ENCODE data around the gene FGFR1OP2. TPM values are rescaled to one million over a fixed set of nuclear protein-coding genes. Genes with fewer than 3 reads are reported as not detected.
"Not testable (repeated sequence)": the region's sequence is repeated elsewhere in the genome, so short reads cannot be mapped to it uniquely, and the experiment has no call there.

Gene FGFR1OP2
- total and polyA plus RNA-seq, 7 donors = 19.2 to 117 (median 65.2) TPM

GRCh38 chr12:26953447-26953846 is 15.2 kb downstream of the FGFR1OP2 start:
- Histone ChIP-seq H3K27ac (no peak overlapping the region), H3K36me3 (peaks cover 10 to 26% (median 15%) of the 10 kb centered on the region in 4 donors)

DNA sequence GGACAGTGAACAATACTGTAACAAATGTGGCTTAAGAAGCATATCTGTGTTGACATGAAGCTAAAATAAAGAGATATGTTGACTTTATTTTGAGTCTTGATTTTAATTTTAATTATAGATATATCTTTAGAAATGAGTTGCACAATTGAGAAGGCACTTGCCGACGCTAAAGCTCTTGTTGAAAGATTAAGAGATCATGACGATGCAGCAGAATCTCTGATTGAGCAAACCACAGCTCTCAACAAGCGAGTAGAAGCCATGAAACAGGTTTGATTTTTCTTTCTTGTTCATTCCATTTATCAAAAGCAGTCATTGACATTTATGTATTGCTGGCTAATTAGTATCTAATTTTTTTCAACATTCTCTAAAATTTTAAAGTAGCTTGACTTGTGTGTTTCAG is 15.8 kb downstream of the FGFR1OP2 start:
- H3K9me3 ChIP-seq = no peaks in the 10 kb centered on the region
- peaks cover 10 to 32% (median 15%) of the 10 kb centered on the region in 4 donors for H3K36me3 ChIP-seq
- no peak overlapping the region for H3K4me3 ChIP-seq
- no peaks in the 10 kb centered on the region for H3K27me3 ChIP-seq
- WGBS, 2 donors = 75 to 92% methylated on average over 4 of the region's 4 CpGs
- TF ChIP-seq POLR2AphosphoS5 (IDR thresholded peaks at IDR 0.05) (no peak), POLR2A (IDR thresholded peaks at IDR 0.05) (no peak), EP300 (IDR thresholded peaks at IDR 0.05) (no peak)
- TF ChIP-seq, protein P1, sequence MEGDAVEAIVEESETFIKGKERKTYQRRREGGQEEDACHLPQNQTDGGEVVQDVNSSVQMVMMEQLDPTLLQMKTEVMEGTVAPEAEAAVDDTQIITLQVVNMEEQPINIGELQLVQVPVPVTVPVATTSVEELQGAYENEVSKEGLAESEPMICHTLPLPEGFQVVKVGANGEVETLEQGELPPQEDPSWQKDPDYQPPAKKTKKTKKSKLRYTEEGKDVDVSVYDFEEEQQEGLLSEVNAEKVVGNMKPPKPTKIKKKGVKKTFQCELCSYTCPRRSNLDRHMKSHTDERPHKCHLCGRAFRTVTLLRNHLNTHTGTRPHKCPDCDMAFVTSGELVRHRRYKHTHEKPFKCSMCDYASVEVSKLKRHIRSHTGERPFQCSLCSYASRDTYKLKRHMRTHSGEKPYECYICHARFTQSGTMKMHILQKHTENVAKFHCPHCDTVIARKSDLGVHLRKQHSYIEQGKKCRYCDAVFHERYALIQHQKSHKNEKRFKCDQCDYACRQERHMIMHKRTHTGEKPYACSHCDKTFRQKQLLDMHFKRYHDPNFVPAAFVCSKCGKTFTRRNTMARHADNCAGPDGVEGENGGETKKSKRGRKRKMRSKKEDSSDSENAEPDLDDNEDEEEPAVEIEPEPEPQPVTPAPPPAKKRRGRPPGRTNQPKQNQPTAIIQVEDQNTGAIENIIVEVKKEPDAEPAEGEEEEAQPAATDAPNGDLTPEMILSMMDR (IDR thresholded peaks at IDR 0.05) = no peak
- H3K27ac ChIP-seq = no peak overlapping the region
- intact Hi-C loops (cut with DNase I) = no loop called here
- DNase-seq = no peak
- peaks cover 0 to 6% (median 2%) of the 10 kb centered on the region in 4 donors for H3K4me1 ChIP-seq

More at GRCh38 chr12:26953447-26953846, 15.2 kb downstream of the FGFR1OP2 start:
- peaks cover 0 to 1% (median 0%) of the 10 kb centered on the region in 4 donors for H3K9me3 ChIP-seq
- WGBS, 2 donors = 67 to 81% methylated on average over 1 of the region's 1 CpG
- H3K4me1 ChIP-seq = peaks cover 0 to 6% (median 2%) of the 10 kb centered on the region in 4 donors
- no peaks in the 10 kb centered on the region for H3K27me3 ChIP-seq
- TF ChIP-seq POLR2AphosphoS5 (IDR thresholded peaks at IDR 0.05) = peak in 1 of 4 donors; percentile 31
- no peak for TF ChIP-seq EP300 (IDR thresholded peaks at IDR 0.05)
- DNase-seq = peak; percentile 72
- no peak overlapping the region for H3K4me3 ChIP-seq
- intact Hi-C loops (cut with DNase I) = no loop called here

- H3K27me3 ChIP-seq; intact Hi-C loops (cut with DNase I); DNase-seq; H3K4me1 ChIP-seq; H3K9me3 ChIP-seq; H3K4me3 ChIP-seq; H3K27ac ChIP-seq: not testable (repeated sequence)
- 97% methylated on average over 7 of the region's 7 CpGs for WGBS, 2 donors
- H3K36me3 ChIP-seq = peaks cover 9 to 83% (median 21%) of the 10 kb centered on the region in 4 donors
These were observed 23.1 kb downstream of the FGFR1OP2 start for GRCh38 chr12:26961391-26961790.

DNA sequence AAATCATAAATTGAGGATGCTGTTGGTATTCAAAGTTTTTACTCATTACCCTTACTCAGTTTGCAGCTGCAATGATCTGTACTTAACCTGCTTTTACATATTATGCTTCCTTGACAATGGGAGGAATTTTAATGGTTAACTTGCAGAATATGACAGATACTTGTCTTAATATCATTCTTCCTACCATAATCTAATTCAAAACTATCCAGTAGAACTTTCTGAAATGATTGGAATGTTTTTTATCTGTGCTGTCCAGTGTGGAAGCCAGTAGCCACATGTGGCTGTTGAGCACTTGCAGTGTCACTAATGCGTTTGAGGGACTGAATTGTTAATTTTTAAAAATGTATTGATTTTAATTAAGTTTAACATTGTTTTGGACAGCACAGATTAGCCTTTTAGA is 23.5 kb downstream of the FGFR1OP2 start:
- Histone ChIP-seq H3K36me3 (peaks cover 4 to 83% (median 17%) of the 10 kb centered on the region in 4 donors), H3K27me3 (no peaks in the 10 kb centered on the region), H3K9me3 (no peaks in the 10 kb centered on the region), H3K4me1 (no peaks in the 10 kb centered on the region), H3K4me3 (no peak overlapping the region), H3K27ac (no peak overlapping the region)
- TF ChIP-seq, protein P1 (IDR thresholded peaks at IDR 0.05) = no peak
- TF ChIP-seq EP300 (IDR thresholded peaks at IDR 0.05) (no peak), POLR2AphosphoS5 (IDR thresholded peaks at IDR 0.05) (no peak), POLR2A (IDR thresholded peaks at IDR 0.05) (no peak)
- 90 to 92% methylated on average over 1 of the region's 1 CpG for WGBS, 2 donors
- intact Hi-C loops (cut with DNase I) = no loop called here
- no peak for DNase-seq

DNA sequence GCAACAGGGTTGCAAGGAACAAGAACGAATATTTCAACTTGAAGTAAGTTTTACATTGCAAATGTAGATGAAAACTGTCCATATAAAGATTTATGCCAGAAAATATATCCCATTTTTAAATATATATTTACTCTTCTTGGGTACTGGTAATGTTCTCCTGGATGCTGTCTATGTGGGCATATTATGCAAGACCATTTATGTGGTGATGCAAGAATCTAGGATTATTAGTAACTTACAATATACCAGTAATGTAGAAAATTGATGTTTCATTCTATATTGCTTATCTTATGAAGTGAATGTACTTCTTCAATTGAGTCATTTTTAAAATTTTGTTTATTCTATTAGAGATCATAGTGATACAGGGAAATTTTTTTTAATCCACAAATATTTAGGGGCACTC is 25.1 kb downstream of the FGFR1OP2 start:
- intact Hi-C loops (cut with DNase I) = no loop called here
- H3K4me3 ChIP-seq = no peak overlapping the region
- H3K27me3 ChIP-seq = no peaks in the 10 kb centered on the region
- no peak for TF ChIP-seq POLR2A (IDR thresholded peaks at IDR 0.05)
- TF ChIP-seq EP300 (IDR thresholded peaks at IDR 0.05) = no peak
- TF ChIP-seq, protein P1 (IDR thresholded peaks at IDR 0.05) = no peak
- no peak for TF ChIP-seq POLR2AphosphoS5 (IDR thresholded peaks at IDR 0.05)
- 90 to 94% methylated on average over 1 of the region's 1 CpG for WGBS, 2 donors
- H3K27ac ChIP-seq = no peak overlapping the region
- no peaks in the 10 kb centered on the region for H3K4me1 ChIP-seq
- no peaks in the 10 kb centered on the region for H3K9me3 ChIP-seq
- DNase-seq = no peak
- peaks cover 0 to 70% (median 6%) of the 10 kb centered on the region in 4 donors for H3K36me3 ChIP-seq

DNA sequence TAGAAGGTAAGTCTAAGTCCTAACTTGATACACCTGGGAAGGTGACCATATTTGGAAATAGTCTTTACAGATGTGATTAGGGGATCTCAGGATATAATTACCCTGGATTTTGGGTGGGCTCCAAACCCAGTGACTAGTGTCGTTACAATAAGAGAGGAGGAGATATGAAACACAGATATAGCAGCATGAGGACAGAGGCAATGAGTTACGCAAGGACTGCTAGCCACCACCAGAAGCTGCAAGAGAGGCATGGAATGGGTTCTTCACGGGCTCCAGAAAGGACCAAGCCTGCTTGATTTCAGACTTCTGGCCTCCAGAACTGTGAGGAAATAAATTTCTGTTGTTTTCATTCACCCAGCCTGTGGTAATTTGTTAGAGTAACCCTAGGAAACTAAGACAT is 28.6 kb downstream of the FGFR1OP2 start:
- no peaks in the 10 kb centered on the region for H3K9me3 ChIP-seq
- no peak for DNase-seq
- no peak overlapping the region for H3K27ac ChIP-seq
- TF ChIP-seq, protein P1 (IDR thresholded peaks at IDR 0.05) = no peak
- no peak for TF ChIP-seq POLR2A (IDR thresholded peaks at IDR 0.05)
- 95% methylated on average over 3 of the region's 3 CpGs for WGBS, 2 donors
- H3K4me1 ChIP-seq = no peaks in the 10 kb centered on the region
- intact Hi-C loops (cut with DNase I) = no loop called here
- H3K27me3 ChIP-seq = no peaks in the 10 kb centered on the region
- H3K36me3 ChIP-seq = peaks cover 0 to 48% (median 9%) of the 10 kb centered on the region in 4 donors
- no peak overlapping the region for H3K4me3 ChIP-seq
